Liver (tissue), 9 donors: ENCODE results near the gene TRPC1. TPM values are rescaled to one million over a fixed set of nuclear protein-coding genes. Genes with fewer than 3 reads are reported as not detected.

Source experiments
- DNase-seq: peaks from one replicate; pipeline ENCODE4 v3.0.0-alpha.2; 2017; ENCODE audit warnings: low spot score
- H3K27ac ChIP-seq, 2 donors: one replicate each; pipeline ENCODE4 v1.7.0; 2013; ENCODE audit warnings: inconsistent platforms in 2 of 2, low read length in 2 of 2, control low read depth in 1 of 2, low read depth in 1 of 2, mild to moderate bottlenecking in 1 of 2
- H3K27me3 ChIP-seq, 4 donors: one replicate each; pipeline versions ENCODE4 v1.6.1 to v1.7.0; 2013; ENCODE audit warnings: low read length in 3 of 4, inconsistent platforms in 1 of 4, mild to moderate bottlenecking in 1 of 4, moderate library complexity in 1 of 4; ENCODE audit not compliant: control insufficient read depth in 4 of 4, insufficient read depth in 4 of 4
- H3K36me3 ChIP-seq, 4 donors: one replicate each; pipeline versions ENCODE4 v1.6.1 to v1.7.0; 2013; ENCODE audit warnings: low read length in 3 of 4, mild to moderate bottlenecking in 3 of 4, low read depth in 1 of 4, moderate library complexity in 1 of 4; ENCODE audit not compliant: control insufficient read depth in 4 of 4, insufficient read depth in 3 of 4
- H3K4me1 ChIP-seq, 4 donors: one replicate each; pipeline versions ENCODE4 v1.6.1 to v1.7.0; 2013; ENCODE audit warnings: low read length in 3 of 4, mild to moderate bottlenecking in 3 of 4, moderate library complexity in 1 of 4; ENCODE audit not compliant: control insufficient read depth in 4 of 4, insufficient read depth in 4 of 4
- H3K4me3 ChIP-seq, 3 donors: one replicate each; pipeline versions ENCODE4 v1.6.1 to v1.7.0; 2013; ENCODE audit warnings: low read length in 3 of 3, control low read depth in 1 of 3, low read depth in 1 of 3, mild to moderate bottlenecking in 1 of 3
- H3K9ac ChIP-seq, 2 donors: one replicate each; pipeline ENCODE4 v1.7.0; 2013; ENCODE audit warnings: low read length in 2 of 2, mild to moderate bottlenecking in 2 of 2, moderate library complexity in 2 of 2, control low read depth in 1 of 2, low read depth in 1 of 2
- H3K9me3 ChIP-seq, 4 donors: one replicate each; pipeline versions ENCODE4 v1.6.1 to v1.7.0; 2013; ENCODE audit warnings: low read length in 3 of 4; ENCODE audit not compliant: control insufficient read depth in 4 of 4
- ATF3 ChIP-seq: IDR thresholded peaks from 2 replicates; pipeline ENCODE4 v1.6.1; 2016; ENCODE audit warnings: antibody characterized with exemption
- CTCF ChIP-seq: fragments of 150-350 bp; IDR thresholded peaks from 2 replicates; pipeline ENCODE4 v1.5.1; 2017; ENCODE audit warnings: improper control_type of control experiment, low read depth, low read length; ENCODE audit not compliant: missing input control
- EGR1 ChIP-seq, 2 donors: IDR thresholded peaks; 2 replicates each; pipeline ENCODE4 v1.6.1; 2016 to 2018; ENCODE audit warnings: antibody characterized with exemption in 2 of 2, low read depth in 2 of 2
- FOXA1 ChIP-seq: IDR thresholded peaks from 2 replicates; pipeline ENCODE4 v1.6.1; 2016; ENCODE audit warnings: antibody characterized with exemption
- FOXA2 ChIP-seq: IDR thresholded peaks from 2 replicates; pipeline ENCODE4 v1.6.1; 2016; ENCODE audit warnings: antibody characterized with exemption
- GABPA ChIP-seq, 2 donors: IDR thresholded peaks in 1 of 2; conservative IDR thresholded peaks in 1 of 2; 2 replicates each; pipeline ENCODE4 v1.6.1; 2016; ENCODE audit warnings: antibody characterized with exemption in 2 of 2, mild to moderate bottlenecking in 1 of 2, moderate library complexity in 1 of 2
- HNF4A ChIP-seq, 2 donors: conservative IDR thresholded peaks; 2 replicates each; pipeline ENCODE4 v1.6.1; 2016; ENCODE audit warnings: antibody characterized with exemption in 2 of 2, mild to moderate bottlenecking in 2 of 2
- HNF4G ChIP-seq: IDR thresholded peaks from 2 replicates; pipeline ENCODE4 v1.6.1; 2016; ENCODE audit warnings: antibody characterized with exemption
- JUND ChIP-seq, 2 donors: IDR thresholded peaks; 2 replicates each; pipeline ENCODE4 v1.6.1; 2016; ENCODE audit warnings: antibody characterized with exemption in 2 of 2
- MAX ChIP-seq: IDR thresholded peaks from 2 replicates; pipeline ENCODE4 v1.6.1; 2016; ENCODE audit warnings: antibody characterized with exemption
- NR2F2 ChIP-seq: IDR thresholded peaks from 2 replicates; pipeline ENCODE4 v1.6.1; 2016; ENCODE audit warnings: antibody characterized with exemption
- RAD21 ChIP-seq, 2 donors: IDR thresholded peaks; 2 replicates each; pipeline ENCODE4 v1.6.1; 2016; ENCODE audit warnings: antibody characterized with exemption in 2 of 2, mild to moderate bottlenecking in 2 of 2
- REST ChIP-seq: IDR thresholded peaks from 2 replicates; pipeline ENCODE4 v1.6.1; 2016; ENCODE audit warnings: antibody characterized with exemption, mild to moderate bottlenecking
- RXRA ChIP-seq, 2 donors: IDR thresholded peaks; 2 replicates each; pipeline ENCODE4 v1.6.1; 2017 to 2018; ENCODE audit warnings: antibody characterized with exemption in 2 of 2, mild to moderate bottlenecking in 1 of 2
- SP1 ChIP-seq: IDR thresholded peaks from 2 replicates; pipeline ENCODE4 v1.6.1; 2018; ENCODE audit warnings: antibody characterized with exemption, mild to moderate bottlenecking
- TAF1 ChIP-seq: conservative IDR thresholded peaks from 2 replicates; pipeline ENCODE4 v1.6.1; 2016; ENCODE audit warnings: antibody characterized with exemption, mild to moderate bottlenecking
- YY1 ChIP-seq: IDR thresholded peaks from 2 replicates; pipeline ENCODE4 v1.6.1; 2016; ENCODE audit warnings: antibody characterized with exemption, mild to moderate bottlenecking
- WGBS: extraction: QIAGEN DNeasy Blood & Tissue Kit; methylation state at CpG from one replicate; pipeline ENCODE4 v1.1.7; 2013; 5-methylcytosine and 5-hydroxymethylcytosine counted together
- polyA plus RNA-seq, 2 donors: library from polyadenylated mRNA; stranded (reverse) in 1 of 2; unstranded in 1 of 2; fragments of 200-250 nt in 1 of 2; fragments of >200 nt in 1 of 2; fragmentation: Nextera tagmentation in 1 of 2; extraction: Ambion mirVana in 1 of 2; gene quantifications; one replicate each; pipeline versions ENCODE4 v1.2.1 to v1.2.3, GENCODE V29; 2013 to 2015
- total RNA-seq, 2 donors: library from RNA; depleted of rRNA; stranded (reverse); fragments of >200 nt; gene quantifications; one replicate each; pipeline ENCODE4 v1.2.3, GENCODE V29; 2014
- TF ChIP-seq, protein P1 (sequence below): IDR thresholded peaks from 2 replicates; pipeline ENCODE4 v1.6.1; 2016; ENCODE audit warnings: antibody characterized with exemption
- donor health status: healthy.
- donor health status: healthy.
- donor health status: healthy.
- donor health status: healthy.
- donor health status: healthy.

TRPC1 gene
- total and polyA plus RNA-seq, 4 donors = 0.15 to 4.7 (median 1.6) TPM

GRCh38 chr3:142782616-142783015 lies 58.8 kb downstream of the TRPC1 start:
- Histone ChIP-seq H3K4me3 (no peak overlapping the region), H3K4me1 (no peaks in the 10 kb centered on the region), H3K9ac (no peak overlapping the region), H3K27me3 (no peaks in the 10 kb centered on the region), H3K27ac (no peak overlapping the region), H3K9me3 (no peaks in the 10 kb centered on the region), H3K36me3 (no peaks in the 10 kb centered on the region)
- DNase-seq = no peak
- 97% methylated on average over 2 of the region's 2 CpGs for WGBS
- TF ChIP-seq NR2F2 = no peak
- no peak for TF ChIP-seq EGR1 (IDR thresholded peaks at IDR 0.05; ENCODE audit: low read depth in 2 of 2)
- no peak for TF ChIP-seq FOXA2
- TF ChIP-seq GABPA (IDR thresholded peaks at IDR 0.05 in 1 of 2, conservative IDR thresholded peaks at IDR 0.05 in 1 of 2) = no peak
- TF ChIP-seq RXRA (IDR thresholded peaks at IDR 0.05) = no peak
- no peak for TF ChIP-seq TAF1
- no peak for TF ChIP-seq JUND (IDR thresholded peaks at IDR 0.05)
- TF ChIP-seq HNF4G = no peak
- no peak for TF ChIP-seq HNF4A (conservative IDR thresholded peaks at IDR 0.05)
- no peak for TF ChIP-seq SP1
- TF ChIP-seq YY1 = no peak

GRCh38 chr3:142784228-142784627 lies 60.4 kb downstream of the TRPC1 start:
- H3K27me3 ChIP-seq = no peaks in the 10 kb centered on the region
- no peak overlapping the region for H3K4me3 ChIP-seq
- 40% methylated on average over 1 of the region's 1 CpG for WGBS
- no peak overlapping the region for H3K9ac ChIP-seq
- no peaks in the 10 kb centered on the region for H3K36me3 ChIP-seq
- TF ChIP-seq CTCF (no peak), SP1 (no peak), REST (no peak), FOXA1 (no peak), TAF1 (no peak), MAX (no peak), RXRA (IDR thresholded peaks at IDR 0.05) (no peak), ATF3 (no peak), FOXA2 (no peak), GABPA (IDR thresholded peaks at IDR 0.05 in 1 of 2, conservative IDR thresholded peaks at IDR 0.05 in 1 of 2) (no peak), HNF4G (no peak), NR2F2 (no peak), HNF4A (conservative IDR thresholded peaks at IDR 0.05) (no peak), RAD21 (IDR thresholded peaks at IDR 0.05) (no peak), YY1 (no peak), EGR1 (IDR thresholded peaks at IDR 0.05; ENCODE audit: low read depth in 2 of 2) (no peak), JUND (IDR thresholded peaks at IDR 0.05) (no peak)
- TF ChIP-seq, protein P1, sequence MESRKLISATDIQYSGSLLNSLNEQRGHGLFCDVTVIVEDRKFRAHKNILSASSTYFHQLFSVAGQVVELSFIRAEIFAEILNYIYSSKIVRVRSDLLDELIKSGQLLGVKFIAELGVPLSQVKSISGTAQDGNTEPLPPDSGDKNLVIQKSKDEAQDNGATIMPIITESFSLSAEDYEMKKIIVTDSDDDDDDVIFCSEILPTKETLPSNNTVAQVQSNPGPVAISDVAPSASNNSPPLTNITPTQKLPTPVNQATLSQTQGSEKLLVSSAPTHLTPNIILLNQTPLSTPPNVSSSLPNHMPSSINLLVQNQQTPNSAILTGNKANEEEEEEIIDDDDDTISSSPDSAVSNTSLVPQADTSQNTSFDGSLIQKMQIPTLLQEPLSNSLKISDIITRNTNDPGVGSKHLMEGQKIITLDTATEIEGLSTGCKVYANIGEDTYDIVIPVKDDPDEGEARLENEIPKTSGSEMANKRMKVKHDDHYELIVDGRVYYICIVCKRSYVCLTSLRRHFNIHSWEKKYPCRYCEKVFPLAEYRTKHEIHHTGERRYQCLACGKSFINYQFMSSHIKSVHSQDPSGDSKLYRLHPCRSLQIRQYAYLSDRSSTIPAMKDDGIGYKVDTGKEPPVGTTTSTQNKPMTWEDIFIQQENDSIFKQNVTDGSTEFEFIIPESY = no peak
- no peaks in the 10 kb centered on the region for H3K9me3 ChIP-seq
- no peak overlapping the region for H3K27ac ChIP-seq
- no peak for DNase-seq
- H3K4me1 ChIP-seq = no peaks in the 10 kb centered on the region
